ENCODE data around the gene KCNN2. TPM values are rescaled to one million over a fixed set of nuclear protein-coding genes. Genes with fewer than 3 reads are reported as not detected.

KCNN2 gene
- total and polyA plus RNA-seq, 2 donors (not counting 3 experiments of a cell fraction or from before 2014, with no cell fraction given), result 0.32 to 1.9 TPM

DNA sequence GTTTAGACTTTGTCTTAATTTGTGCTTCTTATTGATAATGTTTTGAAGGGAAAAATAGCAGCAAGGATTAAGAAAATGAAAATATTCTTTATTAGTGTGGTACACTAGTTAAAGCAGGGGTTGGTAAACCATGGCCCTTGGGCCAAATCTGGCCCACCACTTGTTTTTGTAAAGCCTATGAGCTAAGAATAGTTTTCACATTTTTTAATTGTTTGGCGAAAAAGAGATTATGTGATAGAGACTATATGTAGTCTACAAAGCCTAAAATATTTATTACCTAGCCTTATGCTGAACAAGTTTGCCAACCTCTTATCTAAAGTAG is 57.2 kb downstream of the KCNN2 start:
- intact Hi-C loops (cut with micrococcal nuclease), result no loop called here
- ChIA-PET CTCF (interaction anchor here (1.0 to 1.2 kb wide), 2 partner anchors 28 to 733 kb away, joined by 3 to 4 read pairs; no protein-coding TSS in a partner anchor), POLR2A (no interaction called here)
- no peak overlapping the region for H2AFZ ChIP-seq (ENCODE audit: low read depth, low read length)
- no peak overlapping the region for H3K9ac ChIP-seq (replicated peaks; ENCODE audit: extremely low read depth, insufficient read depth, low read length)
- no peaks in the 10 kb centered on the region for H3K79me2 ChIP-seq (ENCODE audit: control insufficient read depth, insufficient read depth, low read length)
- no peak for DNase-seq (ENCODE audit: low read depth, low spot score)
- H3K9me1 ChIP-seq (replicated peaks; ENCODE audit: control insufficient read depth, extremely low read depth, insufficient read depth, low read length), result no peaks in the 10 kb centered on the region
- FAIRE-seq, result no peak
- no TSS peak for BruUV-seq (replicated peaks)
- H3K36me3 ChIP-seq (ENCODE audit: control insufficient read depth in 2 of 2, extremely low read depth in 1 of 2, insufficient read depth in 2 of 2, low read length in 2 of 2), result no peaks in the 10 kb centered on the region
- dilution Hi-C loops (cut with MboI; ENCODE audit: extremely low pct_ligation_motif_present, low sequenced_read_pairs), result no loop called here
- H3K27ac ChIP-seq (ENCODE audit: insufficient read depth, low read depth, low read length), result no peak overlapping the region
- H3K4me3 ChIP-seq (replicated peaks in 1 of 3; ENCODE audit: insufficient read depth in 1 of 3, low read depth in 1 of 3, low read length in 3 of 3), result no peak overlapping the region
- no peak overlapping the region for H3K4me2 ChIP-seq (ENCODE audit: insufficient read depth, low read length)
- H3K9me3 ChIP-seq (replicated peaks; ENCODE audit: control insufficient read depth, insufficient read depth, low read length), result no peaks in the 10 kb centered on the region
- TF ChIP-seq POLR2AphosphoS5 (IDR thresholded peaks at IDR 0.05; ENCODE audit: insufficient read depth, low read depth, low read length) (no peak), FOS (IDR thresholded peaks at IDR 0.05; ENCODE audit: borderline replicate concordance, insufficient read depth, low read length) (no peak), EZH2 (IDR thresholded peaks at IDR 0.05; ENCODE audit: borderline replicate concordance, low read depth, low read length, severe bottlenecking) (no peak), JUN (IDR thresholded peaks at IDR 0.05; ENCODE audit: borderline replicate concordance, insufficient read depth, insufficient read length, low read depth) (no peak), POLR2A (IDR thresholded peaks at IDR 0.05; ENCODE audit: low read depth, low read length) (no peak), CTCF (IDR thresholded peaks at IDR 0.05; ENCODE audit: extremely low read depth in 1 of 2, insufficient read depth in 1 of 2, low read depth in 1 of 2, low read length in 2 of 2) (no peak), MYC (IDR thresholded peaks at IDR 0.05; ENCODE audit: low read depth, low read length) (no peak), GATA2 (IDR thresholded peaks at IDR 0.05; ENCODE audit: insufficient read depth, insufficient read length, low read depth, low read length) (no peak)
- TF ChIP-seq, protein P1, sequence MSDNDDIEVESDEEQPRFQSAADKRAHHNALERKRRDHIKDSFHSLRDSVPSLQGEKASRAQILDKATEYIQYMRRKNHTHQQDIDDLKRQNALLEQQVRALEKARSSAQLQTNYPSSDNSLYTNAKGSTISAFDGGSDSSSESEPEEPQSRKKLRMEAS (IDR thresholded peaks at IDR 0.05; ENCODE audit: insufficient read depth, insufficient read length), result no peak
- no peaks in the 10 kb centered on the region for H3K4me1 ChIP-seq (ENCODE audit: control insufficient read depth, extremely low read depth, insufficient read depth, low read length)
- no peaks in the 10 kb centered on the region for H4K20me1 ChIP-seq (replicated peaks; ENCODE audit: control insufficient read depth, extremely low read depth, insufficient read depth, low read length)
- peaks cover 0 to 2% of the 10 kb centered on the region in 2 experiments for H3K27me3 ChIP-seq (ENCODE audit: control insufficient read depth in 2 of 2, insufficient read depth in 2 of 2, low read length in 2 of 2)

Measured in endothelial cell of umbilical vein (primary cell).